ENCODE measurements around the gene RTL10.

Gene RTL10

DNA sequence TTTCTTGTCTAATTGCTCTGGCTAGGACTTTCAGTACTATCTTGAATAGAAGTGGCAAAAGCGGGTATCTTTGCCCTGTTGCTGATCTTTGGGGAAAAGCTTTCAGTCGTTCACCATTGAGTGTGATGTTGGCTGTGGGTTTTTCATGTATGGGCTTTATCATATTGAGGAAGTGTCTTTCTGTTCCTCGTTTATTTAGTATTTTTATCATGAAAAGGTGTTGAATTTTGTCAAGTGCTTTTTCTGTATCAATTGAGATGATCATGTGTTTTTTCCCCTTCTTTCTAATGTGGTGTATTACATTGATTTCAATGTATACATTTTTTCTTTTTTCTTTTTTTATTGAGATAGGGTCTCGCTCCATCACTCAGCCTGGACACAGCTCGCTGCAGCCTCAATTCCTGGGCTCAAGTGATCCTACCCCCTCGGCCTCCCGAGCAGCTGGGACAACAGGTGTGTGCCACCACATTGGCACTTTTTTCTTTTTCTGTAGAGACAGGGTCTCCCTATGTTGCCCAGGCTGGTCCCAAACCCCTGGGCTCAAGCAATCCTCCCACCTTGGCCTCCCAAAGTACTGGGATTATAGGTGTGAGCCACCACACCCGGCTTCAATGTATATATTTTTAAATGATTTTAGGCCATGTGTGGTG, 5.3 kb upstream of the RTL10 start:
- DNase-seq = no peak

DNA sequence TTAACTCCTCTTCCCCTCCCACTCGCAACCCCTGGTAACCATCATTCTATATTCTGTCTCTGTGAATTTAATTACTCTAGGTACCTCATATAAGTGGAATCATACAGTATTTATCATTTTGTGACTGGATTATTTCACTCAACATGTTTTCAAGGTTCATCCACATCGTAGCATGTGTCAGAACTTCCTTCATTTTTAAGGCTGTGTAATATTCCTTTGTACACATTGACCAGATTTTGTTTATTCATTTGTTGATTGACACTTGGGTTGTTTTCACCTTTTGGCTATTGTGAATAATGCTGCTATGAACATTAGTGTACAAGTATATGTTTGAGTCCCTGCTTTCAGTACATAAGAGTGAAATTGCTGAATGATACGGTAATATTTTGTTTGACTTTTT, 2.7 kb upstream of the RTL10 start:
- DNase-seq = no peak

DNA sequence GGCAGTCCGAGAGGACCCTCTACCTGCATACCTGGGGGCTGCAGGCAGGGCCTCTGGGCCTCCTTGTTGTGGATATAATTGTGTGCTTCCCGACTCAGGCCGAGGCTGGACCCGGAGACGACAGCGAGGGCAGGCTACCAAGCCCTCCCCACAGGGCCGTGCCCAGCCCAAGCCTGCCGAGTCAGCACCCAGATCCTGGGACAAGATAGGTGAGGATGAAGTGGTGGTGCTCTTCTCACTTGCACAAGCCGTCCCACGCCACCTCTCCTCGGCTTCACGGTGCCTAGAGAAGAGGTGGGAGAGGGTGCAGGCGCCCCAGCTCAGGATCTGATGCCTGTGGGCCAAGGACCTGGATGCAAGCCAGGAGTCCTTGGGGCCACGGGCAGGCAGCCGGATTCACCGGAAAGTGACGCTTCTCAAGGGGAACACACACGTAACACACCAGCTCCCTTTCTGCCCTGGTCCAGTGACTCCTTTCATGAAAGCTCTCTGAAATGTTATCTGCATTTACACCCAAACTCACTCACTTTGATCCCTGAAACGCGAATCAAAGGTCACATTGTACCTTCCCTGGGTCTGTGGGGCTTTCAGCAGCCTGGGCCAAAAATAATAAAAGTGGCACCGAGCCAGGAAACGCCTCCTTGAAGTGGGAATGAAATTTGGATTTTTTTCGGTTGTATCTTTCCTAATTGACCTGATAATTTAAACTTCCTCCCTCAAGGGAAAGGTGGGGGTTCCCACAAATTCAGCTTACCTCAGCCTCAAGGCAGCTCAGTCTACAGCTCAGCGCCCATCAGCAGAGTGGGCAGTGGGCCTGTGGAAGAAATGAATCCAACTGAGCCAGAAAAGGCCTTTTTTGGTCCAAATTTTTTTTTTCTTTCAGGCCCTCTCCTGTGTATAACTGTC, 1.1 kb upstream of the RTL10 start:
- no peak for DNase-seq

DNA sequence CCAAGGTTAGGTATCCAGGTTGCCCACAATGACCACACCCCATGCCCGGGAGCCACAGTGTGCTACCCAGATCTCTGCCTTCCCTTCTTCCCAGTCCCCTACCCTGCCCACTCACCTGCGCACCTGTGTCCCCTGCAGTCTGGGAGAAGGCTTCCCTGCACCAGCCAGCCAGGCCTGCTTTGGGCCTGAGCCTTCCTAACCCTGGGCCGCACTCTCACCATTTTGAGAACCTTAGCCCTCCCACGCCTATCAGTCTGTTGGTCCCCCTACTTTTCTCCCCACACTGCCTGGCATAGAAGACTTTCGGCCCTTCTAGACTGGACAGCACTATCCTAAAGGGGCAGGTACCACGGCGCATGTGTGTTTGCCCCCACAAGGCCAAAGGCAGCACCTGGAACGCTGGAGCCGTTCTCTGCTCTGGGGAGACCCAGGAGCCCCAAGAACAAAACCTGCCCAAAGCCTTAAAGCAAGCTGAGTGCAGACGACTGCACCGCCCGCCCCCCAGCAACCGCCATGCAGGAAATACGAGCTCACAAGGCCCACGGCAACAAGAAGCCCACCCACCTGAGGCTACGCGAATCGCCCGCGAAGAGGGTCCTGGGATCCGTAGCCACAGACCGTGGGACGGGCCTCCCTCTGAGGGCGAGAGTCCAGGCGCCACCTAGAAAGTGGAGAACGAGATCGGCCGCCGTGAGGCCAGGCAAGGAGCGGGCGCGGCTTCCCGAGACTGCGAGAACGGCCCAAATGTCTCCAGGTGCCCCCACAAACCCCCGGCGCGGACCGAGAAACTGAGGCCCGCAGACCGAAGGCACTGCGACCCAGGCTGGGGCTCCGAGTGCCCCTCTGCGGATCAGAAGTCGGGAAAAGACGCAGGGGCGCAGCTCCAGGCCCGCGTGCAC, 546 bp downstream of the RTL10 start:
- DNase-seq = no peak

DNA sequence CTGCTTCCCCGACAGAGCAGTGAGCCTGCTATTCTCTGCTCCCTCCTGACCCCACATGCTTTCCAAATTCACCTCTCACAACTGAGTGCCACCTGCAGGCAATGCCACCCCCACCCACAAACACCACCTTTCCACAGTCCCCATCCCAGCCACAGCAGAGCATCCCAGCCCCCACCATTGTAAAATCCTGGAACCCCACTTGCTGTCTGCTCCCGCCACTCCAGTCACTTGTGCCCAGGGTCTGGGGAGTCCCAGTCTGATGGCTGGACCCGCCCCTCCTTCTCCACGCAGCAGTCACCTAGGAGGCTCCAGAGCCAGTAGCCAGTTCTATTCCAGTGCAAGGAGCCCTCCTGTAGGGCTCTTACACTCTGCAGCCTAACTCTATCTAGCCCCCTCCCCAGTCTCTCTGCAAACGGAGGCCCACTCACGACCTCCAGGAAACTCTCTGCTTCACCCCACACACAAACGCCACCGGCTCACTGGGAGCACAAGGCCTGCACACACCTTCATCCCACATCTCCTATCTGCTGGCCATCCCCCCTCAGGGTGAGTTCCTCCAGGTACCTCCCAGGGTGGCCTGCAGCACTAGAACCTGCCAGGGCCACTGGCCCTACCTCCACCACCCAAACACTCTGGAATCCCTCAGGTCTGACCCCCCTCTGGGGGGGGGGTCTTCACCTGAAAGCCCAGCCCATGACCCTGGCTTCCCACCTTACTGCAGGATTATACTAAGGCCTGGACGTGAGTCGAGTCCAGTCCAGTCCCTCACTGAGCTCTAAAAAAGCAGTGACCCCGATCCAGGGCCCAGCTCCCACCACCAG, 1.4 kb downstream of the RTL10 start:
- no peak for DNase-seq

DNA sequence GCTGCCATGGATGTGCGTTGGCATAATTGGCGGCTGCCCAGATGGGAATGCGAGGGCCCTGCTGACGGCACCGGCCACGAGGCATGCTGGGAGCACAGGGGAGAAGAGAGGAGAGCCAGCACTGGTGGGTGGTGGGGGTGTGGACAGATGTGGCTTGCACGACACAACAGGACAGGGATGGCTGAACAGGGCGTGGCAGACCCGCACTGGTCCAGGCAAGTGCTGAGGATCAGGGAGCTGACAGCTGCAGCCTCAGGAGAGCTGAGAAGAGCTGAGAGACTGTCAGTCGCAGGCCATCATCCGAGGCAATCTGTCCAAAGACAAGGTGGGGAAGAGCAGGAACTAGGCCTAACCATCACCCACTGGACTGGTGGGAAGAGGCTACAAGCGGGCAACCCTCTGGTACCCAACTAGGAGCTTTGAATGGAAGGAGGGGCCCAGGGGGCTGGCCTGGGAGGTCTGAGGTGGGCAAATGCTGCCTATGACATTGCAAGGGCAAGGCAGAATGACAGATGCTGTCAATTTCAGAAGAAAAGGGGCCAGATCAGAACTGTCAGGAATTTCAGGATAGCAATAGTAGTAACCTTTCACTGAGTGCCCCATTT, 2.4 kb downstream of the RTL10 start:
- DNase-seq = no peak

DNA sequence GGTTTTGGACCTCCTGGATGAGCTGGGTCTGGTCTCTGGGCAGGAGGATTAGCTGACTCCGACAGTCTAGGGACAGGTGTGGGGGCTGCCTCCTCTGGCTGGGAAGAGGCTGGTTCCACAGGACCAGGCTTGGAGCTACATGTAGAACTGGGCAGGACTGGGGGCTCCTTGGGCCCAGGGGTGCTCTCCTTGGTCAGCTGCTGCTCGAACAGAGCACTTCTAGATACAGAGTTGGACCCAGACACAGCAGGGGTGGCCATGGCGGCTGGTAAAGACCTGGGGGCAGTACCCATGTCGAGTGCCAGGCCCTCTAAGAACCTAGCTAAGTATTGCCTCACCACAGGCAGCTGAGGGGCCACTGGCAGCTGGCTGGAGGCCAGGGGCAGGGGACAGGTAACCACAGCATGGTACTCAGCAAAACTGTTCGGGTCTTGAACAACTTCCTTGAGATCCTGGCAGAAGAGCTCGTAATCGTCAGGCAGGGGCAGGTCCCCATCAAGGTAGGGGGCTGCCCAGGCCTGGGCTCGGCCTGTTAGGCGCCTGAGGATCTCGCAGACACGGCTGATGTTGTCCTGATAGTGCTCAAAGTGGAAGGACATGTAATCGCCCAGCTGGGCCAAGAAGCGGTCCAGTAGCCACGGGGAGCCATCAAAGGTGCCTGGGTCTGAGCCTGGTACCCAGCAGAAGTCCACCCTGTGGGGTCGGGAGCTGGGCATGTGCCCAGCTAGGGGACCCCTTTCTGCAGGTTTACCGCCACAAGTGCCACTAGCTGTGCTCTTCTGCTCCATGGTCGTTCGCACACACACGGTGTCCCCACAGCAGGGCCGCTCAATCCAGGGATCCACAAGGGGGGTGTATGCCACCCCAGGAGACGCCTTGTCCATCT, 3.1 kb downstream of the RTL10 start:
- DNase-seq = no peak

DNA sequence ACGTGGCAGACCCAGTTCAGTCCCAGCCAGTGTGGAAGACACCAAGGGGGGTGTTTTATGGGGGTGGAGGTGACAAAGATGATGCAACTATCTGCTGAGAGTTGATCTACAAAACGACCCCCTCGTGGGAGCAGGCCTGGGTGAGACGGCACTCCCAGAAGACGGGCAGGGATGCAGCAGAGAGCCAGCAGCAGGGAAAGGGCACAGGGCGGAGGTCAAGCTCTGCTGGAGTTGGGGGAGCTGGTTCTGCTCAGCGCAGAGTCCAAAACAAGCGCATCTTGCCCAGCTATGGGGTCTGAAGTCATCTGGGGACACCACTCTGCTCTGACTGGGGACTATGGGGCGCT, 3.9 kb downstream of the RTL10 start:
- DNase-seq = no peak

DNA sequence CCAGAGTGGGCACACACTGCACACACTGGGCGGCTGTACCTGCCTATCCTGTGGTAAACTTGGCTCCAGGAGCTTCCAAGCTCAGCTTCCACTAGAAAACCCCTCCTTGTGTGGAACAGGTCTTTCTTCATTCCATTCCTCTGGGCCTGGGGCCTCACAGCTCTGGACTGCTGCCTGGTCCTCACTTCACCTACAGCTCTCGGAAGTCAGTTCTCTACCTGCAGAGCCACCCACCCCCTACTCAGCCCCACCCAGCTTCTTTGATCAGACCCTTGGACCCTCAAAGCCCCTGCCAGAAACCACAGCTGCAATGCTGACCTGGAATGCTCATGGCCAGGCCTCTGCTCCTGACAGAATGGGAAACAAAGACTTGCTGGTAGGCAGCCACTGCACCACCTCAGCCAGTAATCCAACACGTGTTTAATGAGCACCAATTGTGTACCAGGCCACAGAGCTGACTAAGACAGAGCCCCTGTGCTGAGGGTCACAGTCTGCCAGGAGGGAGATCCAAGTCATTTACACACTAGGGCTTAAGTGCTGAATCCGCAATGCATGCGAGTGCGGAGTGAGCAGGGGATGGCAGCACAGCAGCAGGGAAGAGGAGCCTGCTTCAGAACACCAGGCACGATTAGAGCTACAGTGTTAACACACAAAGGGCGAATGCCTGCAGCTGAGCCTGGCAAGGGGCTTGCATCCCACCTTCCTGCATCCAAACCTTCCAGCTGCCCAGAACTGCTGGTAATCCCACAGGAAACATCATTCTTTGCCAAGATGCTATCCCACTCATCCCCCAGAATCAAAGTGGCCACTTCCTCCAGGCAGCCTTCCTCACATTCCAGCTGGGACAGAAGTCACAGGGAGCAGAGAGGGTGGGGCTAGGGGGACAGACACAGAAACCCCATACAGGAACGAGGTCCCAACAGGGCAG, 4.6 kb downstream of the RTL10 start:
- DNase-seq = no peak

DNA sequence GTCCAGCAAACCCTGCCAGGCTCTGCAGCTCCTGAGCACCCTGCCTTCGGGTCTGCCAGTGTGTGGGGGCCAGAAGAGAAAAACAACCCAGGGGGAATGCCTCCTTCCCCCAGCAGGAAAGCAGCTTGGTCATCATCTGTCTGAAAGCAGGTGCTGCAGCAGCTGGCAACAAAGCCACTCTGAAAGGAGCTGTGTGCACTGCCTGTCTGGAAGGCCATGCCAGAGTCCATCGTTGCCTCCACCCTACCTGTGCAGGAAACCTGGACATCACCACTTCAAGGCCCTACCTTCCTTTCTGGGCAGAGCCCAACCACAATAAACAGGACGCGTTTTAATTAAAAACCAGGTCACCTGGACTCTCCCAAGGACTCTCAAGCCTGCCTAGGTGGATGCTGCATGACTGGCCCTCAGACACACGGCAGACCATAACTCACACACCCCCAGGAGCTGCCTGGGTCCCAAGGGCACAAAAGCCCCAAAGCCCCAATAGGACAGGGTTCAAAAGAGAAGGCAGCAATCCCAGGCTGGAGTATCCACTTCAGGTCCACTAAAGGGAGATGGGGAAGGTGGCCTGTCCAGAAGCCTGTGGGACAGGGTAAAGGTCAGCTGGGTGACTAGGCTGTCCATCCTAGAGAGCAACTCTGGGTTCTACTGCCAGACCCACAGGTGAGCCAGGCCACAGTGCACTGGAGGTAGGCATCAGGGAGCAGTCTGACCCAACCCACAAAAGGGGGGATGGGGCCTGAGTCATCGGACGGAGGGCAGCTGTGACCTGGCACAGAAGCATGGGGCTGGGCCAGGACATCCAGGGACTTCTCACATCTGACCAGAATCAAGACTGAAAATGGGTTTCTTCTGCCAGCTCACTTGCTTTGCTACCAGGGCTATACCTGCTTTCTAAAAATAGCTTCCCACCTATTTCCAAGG, 6.1 kb downstream of the RTL10 start:
- no peak for DNase-seq

DNA sequence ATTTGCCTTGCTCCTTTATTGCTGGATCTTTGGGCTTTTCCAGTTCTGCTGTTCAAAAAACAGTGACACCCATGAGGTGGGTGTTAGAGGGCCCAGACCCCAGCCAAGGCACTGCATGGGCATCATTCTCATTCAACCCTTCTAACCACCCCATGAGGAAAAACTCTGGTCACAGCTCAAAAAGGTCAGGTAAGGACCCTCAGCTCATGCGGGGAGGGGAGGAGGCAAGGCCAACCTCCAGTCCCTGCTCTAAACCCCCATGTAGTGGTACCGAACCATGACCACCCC, 7.4 kb downstream of the RTL10 start:
- no peak for DNase-seq

DNA sequence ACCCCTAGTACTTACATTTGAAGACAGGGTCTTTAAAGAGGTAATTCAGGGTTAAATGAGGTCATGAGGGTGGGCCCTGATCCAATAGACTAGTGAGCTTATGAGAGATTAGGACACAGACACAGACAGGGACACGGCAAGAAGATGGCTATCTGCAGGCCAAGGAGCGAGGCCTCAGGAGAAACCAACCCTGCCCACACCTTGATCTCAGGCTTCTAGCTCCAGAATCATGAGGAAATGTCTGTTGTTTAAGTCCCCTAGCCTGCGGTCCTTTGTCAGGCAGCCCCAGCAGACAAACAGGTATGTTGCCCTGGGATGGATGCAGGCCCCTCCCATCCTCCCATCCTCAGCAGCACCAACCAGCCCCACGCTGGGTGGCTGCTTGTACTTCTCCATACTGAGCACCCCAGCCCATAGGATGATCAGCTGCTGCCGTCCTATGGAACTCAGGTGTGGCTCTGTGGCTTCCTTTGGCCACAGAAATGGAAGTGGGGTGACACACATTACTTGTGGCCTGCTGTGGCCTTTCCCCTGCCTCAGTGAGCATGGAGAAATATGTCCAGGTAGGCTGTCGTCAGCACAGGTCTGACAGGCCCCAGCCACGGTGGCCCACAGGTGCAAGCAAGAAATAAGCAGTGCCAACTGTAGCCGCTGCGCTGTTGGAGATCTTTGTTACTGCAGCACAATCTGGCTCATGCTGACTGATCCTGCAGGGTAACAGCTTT, 7.9 kb downstream of the RTL10 start:
- no peak for DNase-seq

DNA sequence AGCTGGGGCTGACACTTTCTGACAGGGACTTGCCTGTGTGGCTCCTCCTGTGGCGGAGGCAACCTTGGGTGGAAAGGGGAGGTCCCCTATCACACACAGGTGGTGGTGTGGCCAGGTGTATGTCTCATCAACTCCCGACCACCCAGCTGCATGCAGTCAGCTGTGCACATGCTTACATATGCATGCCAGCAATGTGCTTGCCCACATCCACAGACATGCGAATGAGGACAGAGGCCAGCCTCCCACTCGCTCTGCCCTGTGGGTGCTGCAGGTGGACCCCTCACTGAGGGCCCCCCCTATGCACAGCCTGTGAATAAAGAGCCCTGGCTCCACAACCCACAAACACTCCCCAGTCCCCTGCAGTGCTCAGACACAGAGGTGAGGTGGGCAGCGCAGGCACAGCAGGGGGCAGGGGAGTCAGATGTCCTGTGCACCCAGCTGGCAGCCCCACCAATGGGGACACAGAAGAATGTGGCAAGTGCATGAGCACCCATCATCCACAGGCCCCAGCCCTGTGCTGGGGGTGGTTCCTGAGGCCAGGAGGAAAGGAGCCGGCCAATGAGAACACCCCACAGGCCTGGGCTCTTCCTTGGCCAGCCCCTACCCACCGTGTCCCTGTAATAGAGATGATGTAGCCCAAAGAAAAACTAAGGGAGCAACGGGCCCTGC, 9.5 kb downstream of the RTL10 start:
- no peak for DNase-seq

DNA sequence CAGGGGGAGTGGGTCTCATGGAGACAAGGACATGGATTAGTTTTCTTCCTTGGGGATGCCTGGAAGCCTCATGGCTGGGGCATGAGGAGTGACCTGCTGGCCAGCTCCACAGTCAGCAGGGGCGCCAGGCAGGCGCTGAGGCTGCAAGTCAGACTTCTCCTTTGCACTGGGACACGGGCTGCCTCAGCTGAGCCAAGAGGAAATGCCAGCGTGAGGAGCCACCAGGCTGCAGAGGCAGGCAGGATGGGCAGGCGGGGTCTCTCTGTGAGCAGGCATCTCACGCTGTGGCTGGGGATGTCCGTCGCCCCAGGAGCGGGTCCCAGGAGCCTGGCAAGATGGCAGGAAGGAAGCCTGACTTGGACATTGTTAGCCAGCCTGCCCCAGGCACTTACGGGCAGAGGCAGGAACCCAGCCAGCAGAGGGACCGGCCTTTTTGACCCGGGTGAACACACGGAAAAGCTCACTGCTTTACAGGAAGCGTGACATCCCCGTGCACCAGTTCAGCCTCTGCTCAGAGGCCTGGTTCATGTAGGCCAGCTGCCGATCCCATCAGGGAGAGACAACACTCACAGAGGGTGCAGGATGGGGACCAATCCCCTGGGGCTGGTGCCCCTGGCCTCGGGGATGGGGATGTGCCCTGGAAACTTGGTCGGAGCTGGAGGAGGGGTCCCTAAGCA, 10.2 kb downstream of the RTL10 start:
- no peak for DNase-seq

DNA sequence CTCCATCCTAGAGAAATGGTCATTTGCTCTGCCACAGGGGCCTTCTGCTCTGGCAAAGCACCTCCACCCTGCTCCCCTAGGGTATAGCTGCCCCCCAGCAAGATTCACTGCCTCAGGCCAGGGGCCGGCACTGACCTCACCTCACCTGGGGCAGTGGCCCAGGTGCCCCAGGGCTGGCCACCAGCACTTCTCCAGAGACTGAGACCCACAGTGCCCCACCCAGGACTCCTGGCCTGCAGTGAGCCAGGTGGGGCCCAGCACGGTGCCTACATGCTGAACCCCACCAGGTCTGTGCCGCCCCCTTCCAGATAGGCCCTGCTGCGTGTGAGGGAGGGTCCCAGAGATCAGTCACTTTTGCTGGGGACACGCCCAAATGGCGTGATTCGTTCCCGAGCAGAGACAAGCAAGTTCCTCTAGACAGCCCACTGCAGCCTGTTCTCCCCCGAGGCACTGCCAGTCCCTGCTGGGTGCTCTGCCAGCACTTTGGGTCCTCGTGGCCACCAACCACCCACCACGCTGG, 10.8 kb downstream of the RTL10 start:
- no peak for DNase-seq

DNA sequence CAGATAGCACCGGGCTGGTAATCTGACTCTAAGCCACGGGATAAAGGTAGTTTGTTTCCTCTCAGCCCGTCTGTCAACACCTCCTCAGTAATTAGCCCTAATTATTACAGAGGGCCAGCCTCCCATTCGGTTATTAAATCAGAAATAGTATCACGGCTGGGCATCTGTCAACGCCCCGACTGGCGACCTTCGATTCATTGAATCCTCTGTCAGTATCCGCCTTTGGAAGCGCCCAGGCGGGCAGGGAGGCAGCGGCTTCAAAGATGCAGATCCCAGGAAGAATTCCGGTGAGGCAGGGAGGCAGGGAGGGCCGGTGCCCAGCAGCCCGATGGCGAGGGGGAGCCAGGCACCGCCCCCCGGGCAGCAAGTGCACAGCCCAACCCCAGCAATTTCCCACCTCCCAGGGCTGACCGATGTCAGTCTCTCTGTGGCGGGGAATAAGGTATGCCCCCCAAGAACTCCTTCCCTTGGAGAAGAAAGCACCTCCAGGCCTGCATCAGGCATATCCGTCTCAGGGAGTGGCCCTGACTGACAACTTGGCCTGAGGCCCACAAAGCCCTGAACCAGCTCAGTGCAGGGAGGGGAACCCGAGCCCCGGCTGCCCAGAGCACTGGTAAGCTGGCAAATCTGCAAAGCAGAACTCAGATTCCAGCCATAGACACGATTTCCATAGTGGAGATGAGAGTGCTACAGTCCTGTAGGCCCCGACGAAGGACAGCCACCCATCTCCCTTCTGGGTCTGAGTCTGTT, 11.4 kb downstream of the RTL10 start:
- DNase-seq = no peak

Data from SIG-M5 (cell line).